Thoracic aorta (tissue), 2 donors: ENCODE data around the gene B3GALT4. TPM values are rescaled to one million over a fixed set of nuclear protein-coding genes. Genes with fewer than 3 reads are reported as not detected.

Experiments used
- ATAC-seq: fragments of 150-250 bp; one replicate; pipeline ENCODE4 v1.8.0; 2017; ENCODE audit warnings: low read depth; ENCODE audit not compliant: insufficient number of reproducible peaks, low FRiP score
- DNase-seq: peaks from one replicate; pipeline ENCODE4 v3.0.0-alpha.2; 2020; ENCODE audit warnings: low spot score
- H3K27ac ChIP-seq, 2 donors: fragments of 200-600 bp; sonication (generic); 1 replicate in 1 of 2; 2 replicates in 1 of 2; pipeline ENCODE4 v1.5.1; 2016; ENCODE audit warnings: mild to moderate bottlenecking in 2 of 2, moderate library complexity in 2 of 2
- H3K27me3 ChIP-seq: fragments of 200-600 bp; sonication (generic); replicated peaks from 2 replicates; pipeline ENCODE4 v1.6.0; 2016; ENCODE audit warnings: mild to moderate bottlenecking; ENCODE audit not compliant: insufficient read depth
- H3K36me3 ChIP-seq: fragments of 200-600 bp; sonication (generic); one replicate; pipeline ENCODE4 v1.5.1; 2016
- H3K4me1 ChIP-seq, 2 donors: fragments of 200-600 bp; sonication (generic); 1 replicate in 1 of 2; 2 replicates in 1 of 2; pipeline versions ENCODE4 v1.5.1 to v1.6.0; 2016; ENCODE audit warnings: low read depth in 2 of 2, mild to moderate bottlenecking in 1 of 2; ENCODE audit not compliant: control insufficient read depth in 1 of 2
- H3K4me3 ChIP-seq: fragments of 200-600 bp; sonication (generic); 2 replicates; pipeline ENCODE4 v1.5.1; 2016; ENCODE audit warnings: mild to moderate bottlenecking
- H3K9me3 ChIP-seq: fragments of 200-600 bp; sonication (generic); 2 replicates; pipeline ENCODE4 v1.5.1; 2016
- CTCF ChIP-seq: fragments of 200-600 bp; sonication (generic); IDR thresholded peaks from one replicate; pipeline ENCODE4 v1.5.1; 2019; ENCODE audit warnings: antibody characterized with exemption
- total RNA-seq, 2 donors: library from RNA; depleted of rRNA; stranded (reverse); fragments of >200 nt; gene quantifications; one replicate each; pipeline versions ENCODE4 v1.1.0 to v1.2.3, GENCODE V29; 2016

B3GALT4 gene
- total RNA-seq, 2 donors from 2014 or later = 18.1 to 27.3 TPM

GRCh38 chr6:33299237-33299944, 22.5 kb downstream of the B3GALT4 start:
- DNase-seq (peak; percentile 72), ATAC-seq (peak; percentile 67)
- peaks cover 15 to 20% of the 10 kb centered on the region in 2 donors for H3K4me1 ChIP-seq
- no peaks in the 10 kb centered on the region for H3K27me3 ChIP-seq
- H3K36me3 ChIP-seq = peaks cover 25% of the 10 kb centered on the region
- H3K4me3 ChIP-seq = peak overlapping the region; percentile 79
- no peaks in the 10 kb centered on the region for H3K9me3 ChIP-seq
- TF ChIP-seq CTCF = peak; percentile 61
- peak overlapping the region; percentile 92 to 93 for H3K27ac ChIP-seq

GRCh38 chr6:33301877-33302276, 25.0 kb downstream of the B3GALT4 start:
- H3K9me3 ChIP-seq = no peaks in the 10 kb centered on the region
- ATAC-seq (no peak), DNase-seq (no peak)
- H3K4me1 ChIP-seq = peaks cover 15 to 20% of the 10 kb centered on the region in 2 donors
- no peak overlapping the region for H3K4me3 ChIP-seq
- no peak for TF ChIP-seq CTCF
- H3K27ac ChIP-seq = no peak overlapping the region
- no peaks in the 10 kb centered on the region for H3K27me3 ChIP-seq
- peaks cover 19% of the 10 kb centered on the region for H3K36me3 ChIP-seq

- ATAC-seq = no peak
- no peak for DNase-seq
- Histone ChIP-seq H3K4me1 (peaks cover 8 to 12% of the 10 kb centered on the region in 2 donors), H3K36me3 (peaks cover 19% of the 10 kb centered on the region), H3K27ac (no peak overlapping the region), H3K27me3 (no peaks in the 10 kb centered on the region), H3K9me3 (no peaks in the 10 kb centered on the region), H3K4me3 (no peak overlapping the region)
- no peak for TF ChIP-seq CTCF
These were observed 27.3 kb downstream of the B3GALT4 start for GRCh38 chr6:33304216-33304615.

GRCh38 chr6:33305052-33305451, 28.1 kb downstream of the B3GALT4 start:
- Histone ChIP-seq H3K27me3 (no peaks in the 10 kb centered on the region), H3K27ac (no peak overlapping the region), H3K9me3 (no peaks in the 10 kb centered on the region), H3K4me1 (peaks cover 6 to 15% of the 10 kb centered on the region in 2 donors), H3K36me3 (peaks cover 19% of the 10 kb centered on the region), H3K4me3 (no peak overlapping the region)
- no peak for DNase-seq
- no peak for TF ChIP-seq CTCF
- ATAC-seq = no peak

GRCh38 chr6:33306356-33306755, 29.4 kb downstream of the B3GALT4 start:
- Histone ChIP-seq H3K27me3 (no peaks in the 10 kb centered on the region), H3K27ac (no peak overlapping the region), H3K36me3 (peaks cover 19% of the 10 kb centered on the region), H3K4me3 (no peak overlapping the region), H3K9me3 (no peaks in the 10 kb centered on the region), H3K4me1 (peaks cover 0 to 6% of the 10 kb centered on the region in 2 donors)
- DNase-seq (no peak), ATAC-seq (no peak)
- no peak for TF ChIP-seq CTCF
